GM12873 (cell line): ENCODE results near the gene GPR31.

Experiments used
- TF ChIP-seq, protein P1 (sequence below): IDR thresholded peaks from 2 replicates; pipeline ENCODE4 v1.5.1; 2012; ENCODE audit warnings: low read depth, mild to moderate bottlenecking, moderate library complexity, low read length, control low read depth; ENCODE audit not compliant: insufficient read depth; ENCODE audit errors: missing control alignments

The GPR31 gene, protein sequence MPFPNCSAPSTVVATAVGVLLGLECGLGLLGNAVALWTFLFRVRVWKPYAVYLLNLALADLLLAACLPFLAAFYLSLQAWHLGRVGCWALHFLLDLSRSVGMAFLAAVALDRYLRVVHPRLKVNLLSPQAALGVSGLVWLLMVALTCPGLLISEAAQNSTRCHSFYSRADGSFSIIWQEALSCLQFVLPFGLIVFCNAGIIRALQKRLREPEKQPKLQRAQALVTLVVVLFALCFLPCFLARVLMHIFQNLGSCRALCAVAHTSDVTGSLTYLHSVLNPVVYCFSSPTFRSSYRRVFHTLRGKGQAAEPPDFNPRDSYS

DNA sequence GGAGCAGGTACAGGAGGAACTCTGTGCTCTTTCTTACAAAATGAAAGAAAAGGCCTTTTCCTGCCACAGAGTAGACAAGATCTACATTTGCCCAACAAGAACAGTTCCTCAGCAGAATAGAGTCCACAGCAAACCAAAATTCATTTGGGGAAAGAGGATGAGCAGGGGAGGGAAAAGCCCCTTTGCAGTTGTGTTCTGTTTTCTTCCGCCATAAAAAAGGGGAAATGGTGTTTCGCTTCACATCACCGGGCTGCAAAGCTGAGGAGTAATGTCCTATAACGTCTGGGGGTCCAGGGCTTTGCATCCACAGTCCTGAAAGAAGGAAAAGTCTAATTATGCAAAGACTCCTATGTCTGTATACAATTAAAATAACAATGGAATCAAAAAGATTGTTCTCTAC lies at the start of gene GPR31:
GPR31 (minus strand) TSS at position 118 of the 400 bp plus-strand sequence. CDS start 149 bp downstream, outside the sequence.
- TF ChIP-seq, protein P1, sequence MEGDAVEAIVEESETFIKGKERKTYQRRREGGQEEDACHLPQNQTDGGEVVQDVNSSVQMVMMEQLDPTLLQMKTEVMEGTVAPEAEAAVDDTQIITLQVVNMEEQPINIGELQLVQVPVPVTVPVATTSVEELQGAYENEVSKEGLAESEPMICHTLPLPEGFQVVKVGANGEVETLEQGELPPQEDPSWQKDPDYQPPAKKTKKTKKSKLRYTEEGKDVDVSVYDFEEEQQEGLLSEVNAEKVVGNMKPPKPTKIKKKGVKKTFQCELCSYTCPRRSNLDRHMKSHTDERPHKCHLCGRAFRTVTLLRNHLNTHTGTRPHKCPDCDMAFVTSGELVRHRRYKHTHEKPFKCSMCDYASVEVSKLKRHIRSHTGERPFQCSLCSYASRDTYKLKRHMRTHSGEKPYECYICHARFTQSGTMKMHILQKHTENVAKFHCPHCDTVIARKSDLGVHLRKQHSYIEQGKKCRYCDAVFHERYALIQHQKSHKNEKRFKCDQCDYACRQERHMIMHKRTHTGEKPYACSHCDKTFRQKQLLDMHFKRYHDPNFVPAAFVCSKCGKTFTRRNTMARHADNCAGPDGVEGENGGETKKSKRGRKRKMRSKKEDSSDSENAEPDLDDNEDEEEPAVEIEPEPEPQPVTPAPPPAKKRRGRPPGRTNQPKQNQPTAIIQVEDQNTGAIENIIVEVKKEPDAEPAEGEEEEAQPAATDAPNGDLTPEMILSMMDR = no peak

DNA sequence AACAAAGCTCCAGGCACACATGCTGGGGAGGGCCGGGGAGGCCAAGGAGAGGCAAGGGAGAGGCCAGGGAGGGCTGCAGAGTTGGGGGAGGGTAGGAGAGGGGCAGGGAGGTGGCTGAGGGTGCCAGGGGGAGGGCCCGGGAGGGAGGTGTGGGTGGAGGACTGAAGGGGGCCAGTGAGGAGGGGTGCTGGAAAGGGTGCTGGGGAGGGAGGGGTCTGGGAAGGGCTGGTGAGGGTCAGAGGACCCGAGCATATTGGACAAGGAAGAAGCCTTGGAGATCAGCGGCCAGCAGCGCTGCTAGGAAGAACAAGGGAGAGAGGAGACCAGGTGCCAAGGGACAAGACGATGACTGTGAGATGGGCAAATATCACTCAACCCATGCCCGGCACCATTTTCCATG lies 49.7 kb upstream of the GPR31 start:
- TF ChIP-seq, protein P1 = no peak

DNA sequence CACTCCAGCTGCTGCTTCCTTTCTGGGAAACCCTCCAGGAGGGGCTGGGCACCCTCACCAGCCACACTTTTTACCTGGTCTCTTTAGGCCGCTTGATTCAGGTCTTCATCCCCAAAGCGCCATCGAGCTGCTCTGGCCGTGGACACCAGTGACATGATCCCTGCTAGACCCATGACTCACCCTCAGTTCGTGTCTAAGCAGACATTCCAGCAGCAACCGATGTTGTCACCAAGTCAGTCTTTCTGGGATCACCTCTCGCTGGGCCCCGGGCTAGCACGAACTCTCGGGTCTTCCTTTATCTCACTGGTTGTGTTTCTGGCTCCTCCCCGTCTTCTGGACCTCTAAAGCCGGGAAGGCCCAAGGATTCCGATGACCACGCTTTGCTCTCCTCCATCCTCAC lies 43.0 kb upstream of the GPR31 start:
- TF ChIP-seq, protein P1 = no peak

DNA sequence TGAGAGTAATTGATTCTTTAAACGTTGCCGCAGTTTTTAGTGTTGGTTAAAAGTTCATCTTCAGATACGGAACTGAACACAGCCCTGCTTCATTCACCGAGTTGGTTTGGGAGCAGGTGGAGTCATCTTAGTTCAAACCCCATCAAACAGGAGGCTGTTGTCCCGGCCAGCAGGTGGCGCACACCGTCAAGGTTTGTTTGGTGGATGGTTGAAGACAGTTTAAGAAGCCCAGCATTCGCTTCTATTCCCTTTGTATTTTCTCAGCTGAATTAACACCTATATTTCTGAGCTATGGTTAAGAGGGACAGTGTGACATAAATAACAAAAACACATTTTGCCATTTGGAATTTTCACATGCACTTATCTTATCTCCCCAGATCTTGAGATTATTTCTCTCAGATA lies 25.1 kb upstream of the GPR31 start:
- TF ChIP-seq, protein P1 = peak; percentile 7

DNA sequence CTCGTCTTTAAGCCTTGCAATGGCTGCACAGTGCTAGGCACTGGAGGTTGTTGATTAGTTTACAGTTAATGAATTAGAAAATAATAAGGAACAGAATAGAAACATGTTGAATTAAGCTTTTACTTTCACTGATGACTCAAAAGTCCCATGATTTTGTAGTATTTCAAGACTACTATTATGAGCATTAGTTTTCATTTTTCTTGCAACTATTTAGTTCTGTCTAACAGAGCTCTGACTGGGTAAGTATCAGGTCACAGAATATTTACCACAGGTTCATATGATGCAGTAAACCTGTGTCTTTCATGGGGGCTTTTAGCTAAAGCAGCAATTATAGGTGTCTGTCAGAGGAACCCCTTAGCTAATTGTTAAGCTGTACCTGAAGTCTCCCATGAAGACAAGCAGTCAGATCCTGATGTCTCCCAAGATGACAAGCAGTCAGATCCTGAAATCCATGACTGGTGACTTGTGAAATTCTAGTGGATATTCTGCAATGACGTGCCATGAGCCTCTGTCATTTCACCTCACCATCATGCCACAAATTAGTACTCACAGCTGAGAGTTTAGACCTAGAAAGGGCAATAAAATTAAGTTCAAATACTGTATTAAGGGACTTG lies 8.2 kb upstream of the GPR31 start:
- TF ChIP-seq, protein P1 = no peak

DNA sequence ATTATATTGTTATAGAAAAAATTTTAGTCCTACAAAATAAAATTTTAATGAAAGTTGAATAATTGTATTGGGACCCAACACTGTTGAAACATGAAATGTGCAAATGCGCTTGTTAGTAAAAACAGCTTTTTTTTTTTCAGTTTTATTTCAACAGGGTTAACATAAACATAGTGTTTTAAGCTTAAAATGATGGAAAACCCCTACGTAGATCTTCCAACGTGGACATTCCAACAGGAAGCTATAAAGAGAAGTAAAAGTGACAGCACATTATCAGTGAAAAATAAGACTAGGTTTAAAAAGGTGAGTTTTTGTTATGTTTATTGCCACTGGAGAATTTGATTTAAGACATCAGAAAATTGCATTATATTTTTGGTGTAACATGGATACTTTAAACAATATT lies 6.5 kb upstream of the GPR31 start:
- TF ChIP-seq, protein P1 = no peak

DNA sequence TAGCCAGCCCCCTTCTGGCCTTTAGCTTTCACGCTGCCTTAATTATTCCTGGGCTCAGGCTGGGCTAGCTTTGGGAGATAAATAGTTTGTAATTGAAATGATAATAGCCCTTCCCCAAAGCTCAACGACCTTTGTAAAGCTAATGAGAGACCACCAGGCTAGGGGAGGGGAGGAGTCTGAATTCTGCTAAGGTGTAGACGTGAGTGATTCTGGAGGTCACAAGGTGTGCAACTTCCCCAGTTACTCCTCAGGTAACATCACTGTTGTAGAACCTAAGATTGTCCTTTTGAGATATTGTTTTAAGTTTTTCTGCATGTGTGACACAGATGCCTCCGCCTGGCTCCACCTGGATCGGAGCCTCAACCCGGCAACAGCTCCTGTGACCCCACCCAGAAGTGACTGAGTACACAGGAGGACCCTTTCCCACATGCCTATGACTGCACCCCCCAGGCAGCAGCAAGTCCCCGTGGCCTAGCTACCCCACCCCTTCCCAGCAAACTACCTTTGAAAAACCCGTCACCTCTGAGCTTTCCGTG lies 5.8 kb upstream of the GPR31 start:
- TF ChIP-seq, protein P1 = no peak
